ENCODE measurements around the gene SURF6.
A peak's percentile ranks its signal among the peaks of the same experiment; 100 is the strongest.

Gene SURF6

DNA sequence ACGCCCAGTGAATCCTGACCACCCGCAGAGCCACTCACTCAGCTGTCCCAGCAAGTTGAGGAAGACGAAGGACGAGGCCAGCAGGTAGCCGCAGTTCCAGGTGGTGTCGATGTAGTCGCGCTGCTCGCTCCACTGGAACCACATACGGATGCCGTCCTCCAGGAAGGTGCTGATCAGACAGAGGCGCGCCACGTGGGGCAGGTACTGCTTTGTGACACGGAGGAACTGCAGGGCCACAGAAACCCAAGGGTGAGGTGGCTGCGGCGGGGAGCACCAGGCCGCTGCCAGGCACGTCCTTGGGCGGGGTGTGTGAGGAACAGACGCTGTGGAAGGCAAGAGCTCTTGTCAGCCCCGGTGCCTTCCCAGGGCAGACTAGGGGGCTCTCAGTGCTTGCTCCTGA is 31.2 kb upstream of the SURF6 start:
- DNase-seq = no peak

DNA sequence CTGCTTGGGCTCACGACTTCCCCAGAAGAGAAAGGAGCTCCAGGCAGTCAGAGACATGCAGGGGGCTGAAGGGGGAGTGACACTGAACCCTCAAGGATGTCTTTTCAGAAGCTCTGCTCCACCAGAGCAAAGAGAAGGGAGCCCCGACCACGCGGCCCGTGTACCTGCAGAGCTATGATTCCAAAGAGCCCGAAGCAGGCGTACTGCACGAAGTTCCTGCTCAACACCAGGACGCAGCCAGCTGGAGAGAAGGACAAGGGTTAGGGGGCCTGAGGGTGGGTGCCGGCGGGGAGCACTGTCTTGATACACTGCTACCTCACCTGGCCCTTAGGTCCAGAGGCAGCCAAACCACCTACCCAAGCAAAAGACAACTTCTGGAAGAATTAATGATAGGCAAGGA is 30.4 kb upstream of the SURF6 start:
- no peak for DNase-seq

DNA sequence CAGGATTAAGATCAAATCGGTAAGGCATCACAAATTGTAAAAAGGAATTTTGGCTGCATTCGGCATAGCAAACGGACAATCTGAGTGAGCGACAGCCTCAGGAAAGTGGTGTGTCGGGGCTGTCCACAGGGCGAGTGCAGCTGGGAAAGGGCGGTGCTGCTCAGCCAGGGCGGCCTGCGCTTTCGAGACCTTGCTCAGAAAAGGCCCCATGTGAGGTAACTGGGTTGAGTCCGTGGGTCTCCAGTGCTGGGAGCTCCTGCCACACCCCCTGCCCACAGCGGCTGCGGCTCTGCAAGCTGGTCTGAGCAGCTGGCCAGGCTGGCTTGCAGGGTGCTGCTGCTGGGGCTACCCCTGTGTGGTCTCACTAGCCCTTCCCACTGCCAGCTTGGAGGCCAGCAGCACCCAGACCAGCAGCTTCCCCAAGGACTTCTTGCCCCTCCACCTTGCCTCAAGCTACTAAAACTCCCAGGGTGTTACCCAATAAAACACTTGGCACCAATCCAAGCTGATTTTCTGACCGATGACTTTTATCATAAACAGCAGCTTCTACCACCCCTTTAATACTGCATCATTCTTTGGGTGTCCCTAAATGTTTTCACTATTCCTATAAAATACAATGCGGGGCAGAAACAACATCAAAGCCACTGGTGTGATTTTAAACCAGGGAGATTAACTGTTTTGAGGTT is 26.5 kb upstream of the SURF6 start:
- DNase-seq = no peak

DNA sequence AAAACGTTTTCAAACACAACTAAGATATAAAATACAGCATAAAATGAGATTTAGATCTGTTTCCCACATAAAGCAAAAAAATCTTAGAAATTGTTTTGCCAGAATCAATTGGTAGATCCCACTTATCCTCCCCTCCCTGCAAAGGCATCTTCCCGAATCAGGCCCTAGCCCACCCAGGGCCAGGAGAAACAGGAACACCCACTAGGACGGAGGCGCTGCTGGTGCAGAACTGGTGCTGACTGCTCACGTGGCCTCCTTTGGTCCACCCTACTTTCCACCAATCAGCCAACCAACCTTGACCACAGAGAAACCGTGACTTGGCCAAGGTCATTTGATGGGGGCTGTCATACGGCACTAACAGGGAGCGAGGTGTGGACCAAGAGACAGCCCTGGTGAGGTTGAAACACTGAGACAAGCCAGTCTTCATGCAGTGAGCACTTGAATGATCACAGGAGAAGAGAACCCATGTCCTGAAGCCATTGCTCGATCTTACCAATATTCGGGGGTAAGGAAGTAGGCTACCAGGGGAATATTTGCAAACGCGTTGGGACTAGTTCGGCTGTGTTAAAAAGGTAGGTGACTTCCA is 25.6 kb upstream of the SURF6 start:
- no peak for DNase-seq

DNA sequence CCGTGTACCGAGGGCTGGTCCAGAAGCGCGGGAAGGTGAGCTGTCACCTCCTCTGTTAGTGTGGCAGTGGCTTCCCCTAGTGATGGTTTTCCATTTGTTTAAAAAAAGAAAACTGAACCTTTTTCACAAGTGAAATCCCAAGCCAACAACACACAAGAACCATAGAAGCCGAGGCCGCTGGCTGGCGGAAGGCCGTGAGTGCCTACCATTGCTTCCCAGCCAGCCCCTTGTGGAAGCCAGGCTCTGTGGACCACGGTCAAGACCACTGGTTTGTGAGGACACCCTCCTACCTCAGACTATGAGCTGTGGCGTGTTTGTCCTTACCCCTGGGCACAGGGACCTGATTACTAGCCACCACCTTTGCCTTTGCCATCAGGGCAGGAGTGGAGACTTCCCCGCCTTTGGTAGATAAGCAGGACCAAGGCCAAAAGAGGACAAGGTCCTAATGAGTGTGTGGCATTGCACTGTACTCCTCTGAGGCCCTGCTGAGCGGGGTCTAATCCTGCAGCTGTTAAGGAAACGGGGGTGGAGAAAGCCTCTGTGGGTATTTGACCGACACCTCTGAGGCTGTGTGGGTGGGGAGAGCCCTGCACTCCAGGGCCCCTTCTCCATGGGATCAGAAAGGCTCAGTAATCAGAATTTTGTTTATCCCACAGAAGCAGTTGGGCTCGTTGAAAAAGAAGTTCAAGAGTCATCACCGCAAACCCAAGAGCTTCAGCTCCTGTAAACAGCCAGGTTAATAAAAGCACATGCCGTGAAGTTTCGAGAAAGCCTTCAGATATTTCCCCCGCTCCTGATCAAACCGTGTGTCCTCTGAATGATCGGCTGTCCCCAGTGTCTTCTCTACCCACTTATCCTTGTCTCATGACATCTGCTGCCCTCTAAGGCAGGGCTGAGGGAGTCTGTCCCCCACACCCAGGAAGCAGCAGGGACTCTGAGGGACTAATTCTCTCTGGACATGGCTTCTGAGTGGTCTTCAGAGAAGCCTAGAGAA is 24.7 kb upstream of the SURF6 start:
- no peak for DNase-seq

DNA sequence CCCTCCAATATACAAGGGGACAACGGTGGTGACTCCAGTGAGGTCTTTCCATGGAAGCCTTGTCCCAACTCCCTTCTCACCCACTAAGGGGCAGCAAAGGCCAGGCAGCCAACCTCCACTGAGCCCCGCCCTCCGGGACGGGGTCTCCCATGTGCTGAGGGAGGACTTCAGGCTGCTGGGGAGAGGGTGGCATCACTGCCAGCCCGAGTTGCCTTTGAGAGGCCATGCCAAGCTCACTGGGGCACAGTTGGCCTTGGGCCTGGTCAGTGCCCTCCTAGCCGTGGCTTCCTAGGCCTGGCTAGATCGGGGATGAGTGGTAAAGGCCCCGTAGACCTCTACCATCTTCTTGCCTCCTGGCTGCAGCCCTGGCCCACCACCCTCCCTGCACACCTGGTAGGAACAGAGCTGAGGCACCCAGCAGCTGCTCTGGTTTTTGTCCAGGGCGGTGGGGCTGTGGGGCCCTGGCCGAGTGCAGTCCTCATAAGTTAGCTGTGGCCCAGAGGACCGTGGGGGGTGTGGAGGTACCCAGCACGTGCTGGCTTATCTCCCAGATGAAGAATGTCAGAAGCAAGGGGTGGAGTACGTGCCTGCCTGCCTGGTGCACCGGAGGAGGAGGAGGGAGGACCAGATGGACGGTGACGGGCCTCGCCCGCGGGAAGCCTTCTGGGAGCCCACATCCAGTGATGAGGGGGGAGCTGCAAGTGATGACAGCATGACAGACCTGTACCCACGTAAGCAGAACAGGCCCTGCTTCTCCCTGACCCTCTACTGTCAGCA is 23.6 kb upstream of the SURF6 start:
- no peak for DNase-seq

DNA sequence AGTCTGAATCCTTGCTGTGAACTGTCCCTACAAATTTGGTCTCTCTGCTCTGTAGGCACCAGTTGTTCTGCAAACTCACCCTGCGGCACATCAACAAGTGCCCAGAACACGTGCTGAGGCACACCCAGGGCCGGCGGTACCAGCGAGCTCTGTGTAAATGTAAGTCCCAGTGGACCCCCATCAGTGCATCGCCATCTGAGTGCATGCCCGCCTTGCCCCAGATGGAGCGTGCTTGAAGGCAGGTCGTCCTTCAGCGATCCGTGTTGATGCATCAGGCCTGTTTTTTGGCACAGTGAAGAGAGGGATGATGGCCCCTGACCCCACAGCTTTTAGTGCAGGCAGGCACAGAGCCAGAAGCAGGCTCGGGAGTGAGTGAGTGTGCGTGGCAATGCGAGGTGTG is 21.7 kb upstream of the SURF6 start:
- no peak for DNase-seq

DNA sequence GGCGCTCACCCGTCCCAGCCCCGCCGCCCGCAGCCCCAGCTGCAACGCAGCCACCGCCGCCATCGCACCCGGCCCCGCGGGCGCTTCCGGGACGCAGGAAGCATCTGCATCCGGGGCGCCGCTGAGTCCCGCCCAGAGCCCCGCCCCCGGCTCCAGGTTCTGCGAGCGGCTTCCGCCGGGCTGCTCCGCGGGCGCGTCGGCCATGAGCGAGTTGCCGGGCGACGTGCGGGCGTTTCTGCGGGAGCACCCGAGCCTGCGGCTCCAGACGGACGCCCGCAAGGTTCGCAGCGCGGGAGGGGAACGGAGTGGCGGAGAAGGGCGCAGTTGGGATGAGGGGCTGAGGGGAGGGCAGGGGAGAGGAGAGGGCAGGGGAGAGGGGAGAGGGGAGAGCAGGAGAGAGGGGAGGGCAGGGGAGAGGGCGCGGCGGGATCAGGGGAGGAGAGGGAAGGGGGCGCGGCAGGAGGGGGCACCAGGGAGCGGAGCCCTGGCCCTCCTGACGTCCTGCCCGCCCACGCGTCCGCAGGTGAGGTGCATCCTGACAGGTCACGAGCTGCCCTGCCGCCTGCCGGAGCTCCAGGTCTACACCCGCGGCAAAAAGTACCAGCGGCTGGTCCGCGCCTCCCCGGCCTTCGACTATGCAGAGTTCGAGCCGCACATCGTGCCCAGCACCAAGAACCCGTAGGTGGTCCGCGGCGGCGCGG is 20.6 kb upstream of the SURF6 start, which contains the start of the genes SURF1 and SURF2:
Gene SURF1 (minus strand): TSS at position 97 of the 701 bp plus-strand sequence. CDS start 34 bp downstream, at position 63.
Gene SURF2 (plus strand): TSS at position 160 of the 701 bp plus-strand sequence. CDS start 43 bp downstream, at position 203.
- peak; percentile 68 for DNase-seq

DNA sequence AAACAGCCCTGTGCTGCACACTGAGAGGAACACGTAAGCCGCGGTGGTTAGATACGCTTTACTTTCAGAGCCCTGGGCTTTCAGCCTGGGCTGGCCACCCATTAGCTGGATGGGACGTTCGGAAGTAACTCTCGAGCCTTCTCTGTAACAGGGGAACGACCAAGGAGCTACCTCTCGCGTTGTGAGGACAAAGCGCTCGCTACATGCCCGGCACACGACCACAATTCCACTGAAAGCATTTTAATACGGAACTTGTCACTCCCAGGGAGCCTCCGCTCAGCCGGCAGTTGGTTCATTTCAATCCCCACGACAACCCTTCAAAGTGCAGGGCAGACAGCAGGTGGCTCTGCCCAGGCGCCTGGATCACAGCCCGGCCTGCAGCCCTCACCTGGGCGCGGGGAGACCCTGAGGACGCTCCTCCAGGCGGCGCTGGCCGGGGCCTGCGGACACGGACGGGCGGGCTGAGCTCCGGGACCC is 19.9 kb upstream of the SURF6 start:
- DNase-seq = no peak

DNA sequence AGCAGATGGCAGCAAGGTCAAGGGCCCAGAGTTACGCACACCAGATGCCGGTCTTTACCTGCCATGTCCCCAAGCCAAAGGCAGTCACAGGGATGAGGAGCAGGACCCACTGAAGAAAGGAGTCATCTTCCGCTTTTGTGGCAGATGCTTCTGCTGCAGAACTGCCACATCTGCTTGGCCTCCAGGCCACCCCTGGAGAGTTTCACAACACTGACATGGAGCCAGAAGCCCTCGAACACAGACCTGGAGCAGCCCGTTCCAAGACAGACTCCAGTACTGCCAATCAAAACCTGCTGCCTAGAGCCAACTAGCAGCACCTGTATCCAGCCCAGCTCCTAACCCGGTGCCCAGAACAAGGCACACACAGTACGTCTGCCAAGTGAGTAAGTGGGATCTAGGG is 18.8 kb upstream of the SURF6 start:
- no peak for DNase-seq

DNA sequence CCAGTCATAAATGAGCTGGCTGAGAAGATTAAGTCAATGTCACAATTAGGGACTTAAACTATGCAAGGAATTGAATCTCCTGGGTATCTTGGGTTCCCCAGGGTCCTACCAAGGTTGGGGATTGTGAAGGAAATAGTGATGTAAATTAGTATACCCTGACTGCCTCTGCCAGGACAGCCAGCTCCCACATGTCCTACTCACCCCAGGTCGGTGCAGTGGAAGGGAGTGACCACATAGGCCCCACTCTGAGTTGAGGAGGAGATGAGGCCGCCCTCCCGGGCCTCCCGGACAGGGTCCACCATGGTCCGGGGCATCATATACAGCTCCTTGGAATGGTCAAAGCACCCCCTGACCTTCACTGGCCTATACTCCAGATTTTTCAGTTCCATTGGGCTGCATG is 17.6 kb upstream of the SURF6 start:
- no peak for DNase-seq

DNA sequence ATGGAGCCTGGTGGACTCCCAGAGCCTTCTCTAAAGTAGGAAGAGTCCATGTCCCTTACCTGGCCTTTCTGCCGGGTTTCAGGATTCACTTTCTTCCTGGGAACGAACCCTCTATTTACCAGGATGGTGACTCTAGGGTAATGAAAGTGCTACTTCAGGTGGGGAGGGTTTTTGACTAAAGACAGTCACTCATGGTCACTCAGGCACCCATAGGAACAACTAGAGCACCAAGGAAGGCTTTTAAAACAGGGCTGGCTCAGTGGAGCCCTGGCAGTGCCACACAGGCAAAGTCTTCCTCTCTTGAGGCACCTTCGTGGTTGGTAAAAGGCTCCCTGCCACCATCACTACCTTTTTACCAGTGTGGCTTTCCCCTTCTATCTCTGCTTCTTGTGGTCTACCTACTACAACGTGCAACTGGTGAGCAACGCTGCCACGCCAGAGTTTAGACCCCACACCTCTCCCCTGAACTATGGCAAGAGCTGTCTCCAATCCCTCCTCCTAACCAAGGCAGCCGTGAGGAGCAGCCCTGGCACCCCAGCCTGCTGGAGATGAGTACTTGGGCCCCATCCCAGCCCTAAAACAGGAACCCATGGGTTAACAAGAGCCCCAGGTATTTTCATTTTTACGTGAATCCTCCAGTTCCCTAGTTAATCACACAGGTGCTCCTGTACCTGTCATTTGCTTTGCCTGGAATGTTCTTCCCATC is 16.8 kb upstream of the SURF6 start:
- no peak for DNase-seq

DNA sequence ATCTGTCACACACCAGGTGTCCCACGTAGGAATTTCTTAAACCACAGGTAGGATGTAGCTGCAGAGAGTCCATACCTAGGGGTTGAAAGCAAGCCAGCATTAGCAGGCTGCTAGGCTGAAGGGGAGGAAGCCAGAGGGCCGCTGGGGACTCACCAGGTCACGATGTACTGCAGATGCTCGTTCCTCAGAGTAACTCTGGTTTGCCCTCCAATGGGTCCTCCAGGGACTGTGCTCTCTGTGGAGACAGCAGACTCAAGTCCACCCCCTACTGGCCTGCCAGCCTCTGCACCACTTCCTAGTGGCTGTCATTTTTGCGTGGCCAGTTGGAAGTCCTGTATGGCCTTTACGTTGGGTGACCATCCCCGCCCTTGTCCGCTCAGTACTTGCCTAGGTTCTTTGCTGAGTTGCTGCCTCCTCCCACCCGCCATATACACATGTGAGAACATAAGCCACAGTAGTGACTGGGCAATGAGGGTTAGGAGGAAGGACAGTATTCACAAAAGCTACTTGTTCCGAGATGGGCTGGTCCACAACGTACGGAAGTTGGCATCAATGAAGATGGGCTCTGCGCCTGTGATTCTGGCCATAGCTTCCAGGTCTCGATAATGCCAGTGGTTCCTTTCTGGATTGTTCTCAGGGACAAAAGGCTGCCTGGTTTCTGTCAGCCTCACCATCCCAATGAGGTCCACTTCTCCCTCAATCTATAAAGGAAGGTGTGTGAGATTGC is 16.1 kb upstream of the SURF6 start:
- no peak for DNase-seq

DNA sequence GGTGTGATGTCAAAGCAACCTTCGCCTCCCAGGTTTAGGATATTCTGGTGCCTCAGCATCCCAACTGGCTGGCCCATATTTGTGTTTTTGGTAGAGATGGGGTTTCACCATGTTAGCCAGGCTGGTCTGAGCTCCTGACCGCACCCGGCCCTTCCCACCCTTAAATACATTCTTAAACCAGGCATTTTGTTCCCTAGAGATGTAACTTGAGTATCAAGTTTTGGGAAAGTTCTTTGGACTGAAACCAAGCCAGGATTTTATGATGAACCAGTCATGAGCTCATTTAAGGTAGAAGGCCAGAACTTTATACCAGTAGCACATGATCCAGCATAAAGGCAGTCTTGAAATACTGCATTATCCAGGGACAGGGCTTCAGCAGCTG is 15.5 kb upstream of the SURF6 start:
- DNase-seq = no peak

DNA sequence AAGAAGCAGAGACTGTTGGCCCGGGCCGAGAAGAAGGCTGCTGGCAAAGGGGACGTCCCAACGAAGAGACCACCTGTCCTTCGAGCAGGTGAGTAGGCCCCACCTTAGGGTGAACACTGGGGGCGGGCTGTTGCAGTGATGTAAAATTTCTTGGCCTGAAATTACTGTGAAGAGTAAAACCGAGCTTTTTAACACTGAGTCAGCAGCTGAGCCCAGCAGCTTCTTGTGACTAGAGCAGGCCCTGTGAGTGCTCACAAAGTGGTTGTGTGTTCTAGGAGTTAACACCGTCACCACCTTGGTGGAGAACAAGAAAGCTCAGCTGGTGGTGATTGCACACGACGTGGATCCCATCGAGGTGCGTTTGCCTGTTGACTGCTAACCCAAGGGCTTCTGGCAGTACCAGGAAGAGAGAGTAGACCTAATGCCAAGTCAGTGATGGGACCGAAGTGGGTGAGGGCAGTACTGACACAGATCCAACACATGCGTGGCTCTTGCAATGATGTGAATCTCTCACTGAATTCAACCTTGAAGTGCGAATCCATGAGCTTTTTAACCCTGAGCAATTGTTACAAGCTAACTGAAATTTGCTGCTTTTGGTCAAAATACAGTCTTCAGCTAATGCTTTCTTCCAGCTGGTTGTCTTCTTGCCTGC is 14.1 kb upstream of the SURF6 start:
- DNase-seq = no peak

DNA sequence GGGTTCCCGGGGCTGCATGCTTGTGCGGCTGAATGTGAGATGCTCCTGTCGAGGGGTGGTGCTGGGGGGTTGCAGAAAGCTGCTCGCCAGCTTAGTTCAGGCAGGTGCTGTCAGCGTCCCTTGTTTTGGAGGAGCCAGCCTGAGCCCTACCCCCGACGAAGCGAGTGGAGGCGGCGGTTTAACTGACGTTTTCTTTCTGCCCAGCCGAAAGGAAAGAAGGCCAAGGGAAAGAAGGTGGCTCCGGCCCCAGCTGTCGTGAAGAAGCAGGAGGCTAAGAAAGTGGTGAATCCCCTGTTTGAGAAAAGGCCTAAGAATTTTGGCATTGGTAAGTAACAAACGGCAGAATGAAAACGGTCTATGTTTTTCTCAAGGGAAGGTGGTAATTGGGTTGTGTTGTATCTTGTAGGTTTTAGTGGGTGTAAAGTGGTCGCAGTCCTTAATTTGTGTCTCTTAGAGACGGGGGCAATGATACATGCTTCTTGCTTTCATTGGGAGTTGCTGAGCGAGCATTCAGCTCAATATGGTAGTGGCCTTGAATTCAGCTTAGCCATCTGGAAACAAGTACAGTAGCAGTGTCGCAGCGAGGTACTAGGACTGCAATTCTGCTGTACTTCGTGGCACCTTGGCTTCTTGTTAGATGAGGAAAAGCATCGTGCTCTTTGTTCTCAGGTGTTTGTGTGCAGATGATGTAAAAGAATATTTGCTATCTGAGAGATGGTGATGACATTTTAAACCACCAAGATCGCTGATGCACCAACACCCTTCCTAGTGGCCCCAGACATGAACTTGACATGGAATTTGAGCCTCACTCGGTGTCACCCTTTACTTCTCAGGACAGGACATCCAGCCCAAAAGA is 13.0 kb upstream of the SURF6 start:
- DNase-seq = no peak

DNA sequence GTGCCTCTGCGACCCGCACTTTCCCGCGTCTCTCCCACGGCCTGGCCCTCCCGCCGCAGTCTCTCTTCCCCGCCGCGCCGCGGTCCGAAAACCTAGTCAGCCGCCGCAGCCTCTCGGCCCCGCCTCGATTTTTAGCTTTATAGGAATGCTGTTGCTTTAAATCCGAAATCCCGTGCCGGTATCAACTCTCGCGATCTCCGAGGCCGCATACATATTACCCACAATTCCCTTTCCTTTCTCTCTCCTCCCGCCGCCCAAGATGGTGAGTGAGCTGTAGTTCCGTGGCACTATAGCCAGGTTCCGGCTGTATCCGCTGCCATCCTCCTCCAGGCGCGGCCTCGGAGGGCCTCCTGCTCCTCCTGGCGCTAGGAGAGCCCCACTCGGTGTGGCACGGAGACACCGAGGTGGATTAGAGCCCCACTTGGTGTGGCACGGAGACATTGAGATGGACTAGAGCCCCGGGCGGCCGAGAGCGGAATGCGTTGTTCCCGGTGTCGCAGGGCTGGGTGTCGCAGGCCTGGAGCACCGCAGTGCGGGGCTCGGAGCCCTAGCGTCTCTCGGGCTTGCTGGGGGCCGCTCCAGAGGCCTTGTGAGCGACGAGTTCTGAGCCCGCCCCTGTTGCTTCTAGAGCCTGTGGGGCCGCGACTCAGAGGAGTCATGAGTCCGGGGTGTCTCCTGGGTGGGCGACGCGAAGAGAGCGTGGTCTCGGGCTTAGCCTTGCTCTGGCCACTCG is 12.2 kb upstream of the SURF6 start, which contains the start of the genes MED22 and RPL7A:
Gene MED22 (minus strand): TSS at position 147 of the 733 bp plus-strand sequence. CDS start 1,469 bp downstream, outside the sequence.
Gene RPL7A (plus strand): TSS at position 234 of the 733 bp plus-strand sequence. CDS start 26 bp downstream, at position 260.
- DNase-seq = peak; percentile 93

DNA sequence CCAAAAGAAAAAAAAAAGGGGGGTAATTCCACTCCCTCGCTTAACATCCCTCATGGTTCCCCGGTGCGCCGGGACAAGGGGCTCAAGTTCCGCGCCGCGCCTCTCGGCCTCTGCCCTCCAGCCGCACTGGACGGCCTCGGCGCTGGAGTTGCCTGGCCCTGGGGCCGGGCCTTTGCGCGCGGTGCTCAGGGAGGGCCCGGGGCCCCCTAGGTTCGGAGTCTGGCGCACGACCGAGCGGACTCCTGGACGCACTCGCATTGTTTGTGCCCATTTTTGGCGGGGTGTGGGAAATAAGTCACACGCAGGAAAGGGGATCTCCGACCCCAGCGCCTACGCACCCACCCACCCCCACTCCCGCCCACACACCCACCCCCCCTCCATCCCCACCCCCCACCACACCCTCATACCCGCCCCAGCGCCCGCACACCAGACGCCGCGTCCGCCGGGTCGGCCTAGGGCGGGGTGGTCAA is 11.6 kb upstream of the SURF6 start:
- peak; percentile 17 for DNase-seq
